ENCODE data around the gene INPP4B.

DNA sequence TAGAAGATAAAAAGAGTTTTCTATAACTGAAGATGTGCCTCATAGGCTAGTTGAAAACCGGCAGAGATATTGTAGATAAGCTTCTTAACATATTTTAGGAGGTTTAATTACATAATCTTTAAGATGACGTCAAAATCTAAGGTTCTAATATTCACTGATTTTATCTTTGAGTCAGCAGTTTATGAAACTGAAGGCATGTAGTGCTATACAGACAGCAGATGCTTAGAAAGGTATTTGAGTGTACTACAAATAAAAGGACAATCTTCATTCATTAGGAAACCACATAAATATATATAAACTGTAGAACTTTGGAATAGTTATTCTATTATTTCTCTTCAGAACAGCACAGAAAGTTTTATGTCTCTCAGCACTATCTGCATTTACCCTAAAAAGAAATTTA is 704.9 kb downstream of the INPP4B start:
- TF ChIP-seq, protein P1, sequence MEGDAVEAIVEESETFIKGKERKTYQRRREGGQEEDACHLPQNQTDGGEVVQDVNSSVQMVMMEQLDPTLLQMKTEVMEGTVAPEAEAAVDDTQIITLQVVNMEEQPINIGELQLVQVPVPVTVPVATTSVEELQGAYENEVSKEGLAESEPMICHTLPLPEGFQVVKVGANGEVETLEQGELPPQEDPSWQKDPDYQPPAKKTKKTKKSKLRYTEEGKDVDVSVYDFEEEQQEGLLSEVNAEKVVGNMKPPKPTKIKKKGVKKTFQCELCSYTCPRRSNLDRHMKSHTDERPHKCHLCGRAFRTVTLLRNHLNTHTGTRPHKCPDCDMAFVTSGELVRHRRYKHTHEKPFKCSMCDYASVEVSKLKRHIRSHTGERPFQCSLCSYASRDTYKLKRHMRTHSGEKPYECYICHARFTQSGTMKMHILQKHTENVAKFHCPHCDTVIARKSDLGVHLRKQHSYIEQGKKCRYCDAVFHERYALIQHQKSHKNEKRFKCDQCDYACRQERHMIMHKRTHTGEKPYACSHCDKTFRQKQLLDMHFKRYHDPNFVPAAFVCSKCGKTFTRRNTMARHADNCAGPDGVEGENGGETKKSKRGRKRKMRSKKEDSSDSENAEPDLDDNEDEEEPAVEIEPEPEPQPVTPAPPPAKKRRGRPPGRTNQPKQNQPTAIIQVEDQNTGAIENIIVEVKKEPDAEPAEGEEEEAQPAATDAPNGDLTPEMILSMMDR (conservative IDR thresholded peaks at IDR 0.05; ENCODE audit: low read depth, low read length): no peak
- no peak for TF ChIP-seq EZH2phosphoT487 (IDR thresholded peaks at IDR 0.05; ENCODE audit: borderline replicate concordance, low read length)
- no peak for TF ChIP-seq EZH2 (IDR thresholded peaks at IDR 0.05; ENCODE audit: low read length, unreplicated experiment)

All from PC-3 (cell line).